ENCODE measurements around the gene TECR. TPM values are rescaled to one million over a fixed set of nuclear protein-coding genes. Genes with fewer than 3 reads are reported as not detected.

TECR gene
- total RNA-seq, 1 experiment from 2014 or later: 164 TPM

DNA sequence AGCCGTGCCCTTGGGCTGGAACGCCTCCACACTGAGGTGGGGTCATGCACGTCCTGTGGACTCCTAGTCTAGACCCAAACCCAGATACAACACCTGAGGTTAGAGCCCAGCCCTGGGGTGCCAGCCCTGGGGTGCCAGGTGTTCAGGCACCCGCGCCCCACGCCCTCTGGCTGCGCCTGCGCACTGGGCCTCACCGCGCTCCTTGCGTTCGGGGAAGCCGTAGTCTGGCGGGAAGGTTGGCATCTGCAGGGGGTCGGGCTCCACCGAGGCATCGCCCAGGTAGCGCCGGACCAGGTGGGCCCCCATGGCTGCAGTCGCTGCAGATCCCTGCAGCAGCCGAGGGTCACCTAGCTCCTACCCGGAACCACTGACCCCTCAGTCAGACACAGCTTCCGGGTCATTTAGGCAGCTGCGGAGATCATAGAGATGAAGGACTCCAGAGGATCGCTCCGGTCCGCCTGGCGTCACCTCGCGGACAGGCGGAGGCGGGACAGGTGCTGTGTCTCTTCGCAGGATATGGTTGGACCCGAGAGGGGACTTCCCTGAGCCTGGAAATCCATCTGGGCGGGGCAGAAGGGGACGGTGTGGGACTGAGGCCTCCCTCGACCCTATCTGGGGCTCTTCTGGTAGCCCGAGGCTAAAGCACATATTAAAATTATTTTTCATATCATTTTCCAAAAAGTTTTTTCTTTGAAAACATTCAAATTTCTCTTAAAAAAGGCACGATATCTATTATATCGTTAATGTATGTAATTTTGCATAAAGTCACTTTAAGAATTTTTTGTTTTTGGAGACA lies 42.5 kb downstream of the TECR start, which contains the start of gene NDUFB7:
NDUFB7 (minus strand) TSS at position 372 of the 796 bp plus-strand sequence; CDS start at position 306, 66 bp downstream.
- peaks cover 12 to 25% of the 10 kb centered on the region in 2 experiments for H3K4me1 Mint-ChIP-seq
- peak within 1 kb of the TSS; percentile 94 to 98 (median 96) for H3K27ac Mint-ChIP-seq
- Histone ChIP-seq H3K14ac (ENCODE audit: insufficient read depth, low read length) (peak within 1 kb of the TSS; percentile 6; the same call in 1 of the 2 replicates), H3K56ac (ENCODE audit: insufficient read length, low read depth, low read length) (no peak within 1 kb of the TSS), H2BK20ac (ENCODE audit: low read depth, low read length, poor library complexity, severe bottlenecking) (no peak within 1 kb of the TSS), H2AFZ (ENCODE audit: low read length) (no peak within 1 kb of the TSS), H3K23me2 (ENCODE audit: insufficient read length, low read depth, low read length, poor library complexity, severe bottlenecking) (peaks cover 8% of the 10 kb centered on the region), H3K4ac (ENCODE audit: low read depth, low read length) (no peak within 1 kb of the TSS), H3K9me3 (ENCODE audit: control insufficient read depth, low read depth, low read length) (no peaks in the 10 kb centered on the region), H3K9ac (ENCODE audit: extremely low read depth, insufficient read length, low read length) (peak within 1 kb of the TSS; percentile 88), H2BK12ac (ENCODE audit: insufficient read length, low read depth, low read length) (no peak within 1 kb of the TSS), H3K4me2 (ENCODE audit: insufficient read depth, insufficient read length, low read length) (peak within 1 kb of the TSS; percentile 62), H3K18ac (ENCODE audit: insufficient read length, low read depth, low read length) (peak within 1 kb of the TSS; percentile 8), H2AK5ac (ENCODE audit: insufficient read length, low read length) (no peak within 1 kb of the TSS), H3K23ac (ENCODE audit: insufficient read length, low read depth, low read length) (no peak within 1 kb of the TSS), H3K79me2 (ENCODE audit: insufficient read depth, low read length) (peaks cover 9% of the 10 kb centered on the region; the same call in 1 of the 2 replicates), H4K20me1 (ENCODE audit: control insufficient read depth, insufficient read depth, insufficient read length) (no peaks in the 10 kb centered on the region), H3K27me3 (ENCODE audit: insufficient read depth, low read length) (no peaks in the 10 kb centered on the region), H2BK5ac (ENCODE audit: insufficient read length, low read length) (no peak within 1 kb of the TSS), H4K8ac (replicated peaks; ENCODE audit: insufficient read length, low read depth, low read length) (no peak within 1 kb of the TSS), H3K27ac (ENCODE audit: insufficient read length, low read depth, low read length) (no peak within 1 kb of the TSS), H4K91ac (ENCODE audit: insufficient read length, low read depth, low read length) (no peak within 1 kb of the TSS), H2BK15ac (ENCODE audit: low read depth, low read length) (no peak within 1 kb of the TSS), H3K4me1 (ENCODE audit: insufficient read depth, low read length) (no peaks in the 10 kb centered on the region), H4K5ac (ENCODE audit: insufficient read length, low read depth, low read length) (no peak within 1 kb of the TSS), H3K79me1 (ENCODE audit: insufficient read depth, low read depth, low read length, poor library complexity, severe bottlenecking) (no peaks in the 10 kb centered on the region), H2BK120ac (ENCODE audit: low read depth, low read length, poor library complexity, severe bottlenecking) (no peak within 1 kb of the TSS), H3T11ph (ENCODE audit: low read length) (no peak within 1 kb of the TSS)
- H3K27me3 Mint-ChIP-seq (ENCODE audit: low read depth): 0 out of 2 replicates have a peak, but pooled peaks cover 2% of the 10 kb centered on the region
- peak within 1 kb of the TSS; percentile 97 to 99 for H3K4me3 Mint-ChIP-seq
- no CpG with 5 or more reads among the region's 40 CpGs for WGBS (ENCODE audit: extremely low coverage, insufficient read length, low lambda C conversion rate)
- peak; percentile 96 for DNase-seq
- TF ChIP-seq, protein P1, sequence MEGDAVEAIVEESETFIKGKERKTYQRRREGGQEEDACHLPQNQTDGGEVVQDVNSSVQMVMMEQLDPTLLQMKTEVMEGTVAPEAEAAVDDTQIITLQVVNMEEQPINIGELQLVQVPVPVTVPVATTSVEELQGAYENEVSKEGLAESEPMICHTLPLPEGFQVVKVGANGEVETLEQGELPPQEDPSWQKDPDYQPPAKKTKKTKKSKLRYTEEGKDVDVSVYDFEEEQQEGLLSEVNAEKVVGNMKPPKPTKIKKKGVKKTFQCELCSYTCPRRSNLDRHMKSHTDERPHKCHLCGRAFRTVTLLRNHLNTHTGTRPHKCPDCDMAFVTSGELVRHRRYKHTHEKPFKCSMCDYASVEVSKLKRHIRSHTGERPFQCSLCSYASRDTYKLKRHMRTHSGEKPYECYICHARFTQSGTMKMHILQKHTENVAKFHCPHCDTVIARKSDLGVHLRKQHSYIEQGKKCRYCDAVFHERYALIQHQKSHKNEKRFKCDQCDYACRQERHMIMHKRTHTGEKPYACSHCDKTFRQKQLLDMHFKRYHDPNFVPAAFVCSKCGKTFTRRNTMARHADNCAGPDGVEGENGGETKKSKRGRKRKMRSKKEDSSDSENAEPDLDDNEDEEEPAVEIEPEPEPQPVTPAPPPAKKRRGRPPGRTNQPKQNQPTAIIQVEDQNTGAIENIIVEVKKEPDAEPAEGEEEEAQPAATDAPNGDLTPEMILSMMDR (conservative IDR thresholded peaks at IDR 0.05): peak; percentile 80
- H3K36me3 Mint-ChIP-seq (ENCODE audit: insufficient read depth in 1 of 3, low read depth in 3 of 3): peaks cover 9 to 20% (median 10%) of the 10 kb centered on the region in 3 experiments; a peak in 6 of 7 replicates
- no peaks in the 10 kb centered on the region for H3K9me3 Mint-ChIP-seq

All from H9 (cell line).